ENCODE results near the gene PDCD7.
"Not testable (repeated sequence)": the region's sequence is repeated elsewhere in the genome, so short reads cannot be mapped to it uniquely, and the experiment has no call there.

Gene PDCD7, protein sequence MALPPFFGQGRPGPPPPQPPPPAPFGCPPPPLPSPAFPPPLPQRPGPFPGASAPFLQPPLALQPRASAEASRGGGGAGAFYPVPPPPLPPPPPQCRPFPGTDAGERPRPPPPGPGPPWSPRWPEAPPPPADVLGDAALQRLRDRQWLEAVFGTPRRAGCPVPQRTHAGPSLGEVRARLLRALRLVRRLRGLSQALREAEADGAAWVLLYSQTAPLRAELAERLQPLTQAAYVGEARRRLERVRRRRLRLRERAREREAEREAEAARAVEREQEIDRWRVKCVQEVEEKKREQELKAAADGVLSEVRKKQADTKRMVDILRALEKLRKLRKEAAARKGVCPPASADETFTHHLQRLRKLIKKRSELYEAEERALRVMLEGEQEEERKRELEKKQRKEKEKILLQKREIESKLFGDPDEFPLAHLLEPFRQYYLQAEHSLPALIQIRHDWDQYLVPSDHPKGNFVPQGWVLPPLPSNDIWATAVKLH

DNA sequence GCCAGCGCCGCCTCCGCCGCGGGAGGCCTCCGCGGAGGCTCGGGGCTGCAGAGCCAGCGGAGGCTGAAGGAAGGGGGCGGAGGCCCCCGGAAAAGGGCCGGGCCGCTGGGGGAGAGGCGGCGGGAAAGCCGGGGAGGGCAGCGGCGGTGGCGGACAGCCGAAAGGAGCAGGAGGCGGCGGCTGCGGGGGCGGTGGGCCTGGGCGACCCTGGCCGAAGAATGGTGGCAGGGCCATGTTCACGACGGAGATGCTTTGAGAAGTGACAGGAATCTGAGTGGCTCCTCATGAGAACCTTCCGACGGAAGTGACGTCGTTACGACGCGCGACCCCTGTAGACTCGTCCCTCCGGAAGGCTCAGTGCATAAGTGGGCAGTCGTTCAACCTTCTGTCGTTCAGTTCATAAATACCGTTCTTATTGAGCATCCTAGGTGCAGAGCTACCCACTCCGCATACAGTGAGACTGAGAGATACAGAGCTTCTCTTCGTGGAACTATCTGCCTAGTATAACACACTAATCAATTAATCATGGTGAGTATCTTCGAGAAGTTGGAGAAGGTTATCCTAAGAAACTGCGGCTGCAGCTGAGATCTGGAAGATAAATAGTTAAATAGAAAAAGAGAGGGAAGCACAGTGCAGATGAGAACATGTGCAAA lies at the start of gene PDCD7:
TSS of gene PDCD7 (minus strand) at position 261 of the 653 bp plus-strand sequence. CDS start at position 234, 27 bp downstream.
- in situ Hi-C loops (cut with HindIII; ENCODE audit: low sequenced_read_pairs) = no loop called here

DNA sequence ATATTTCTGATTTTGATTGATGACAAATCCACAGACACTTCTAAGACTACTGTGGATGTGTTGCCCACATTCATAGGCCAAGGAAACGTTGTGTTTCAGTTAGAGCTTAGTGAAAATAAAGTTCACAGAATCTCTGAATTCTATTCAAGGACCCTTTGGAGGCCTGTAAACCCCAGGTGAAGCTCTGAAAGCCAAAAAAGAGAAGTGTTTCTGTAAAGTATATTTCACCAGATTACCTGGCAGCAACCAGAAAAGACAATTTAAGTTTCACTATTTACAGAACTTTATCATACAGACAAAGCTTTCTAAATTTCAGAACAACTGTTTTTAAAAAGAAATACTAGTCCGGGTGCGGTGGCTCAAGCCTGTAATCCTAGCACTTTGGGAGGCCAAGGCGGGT lies 48.9 kb upstream of the PDCD7 start:
- in situ Hi-C loops (cut with HindIII; ENCODE audit: low sequenced_read_pairs) = no loop called here

DNA sequence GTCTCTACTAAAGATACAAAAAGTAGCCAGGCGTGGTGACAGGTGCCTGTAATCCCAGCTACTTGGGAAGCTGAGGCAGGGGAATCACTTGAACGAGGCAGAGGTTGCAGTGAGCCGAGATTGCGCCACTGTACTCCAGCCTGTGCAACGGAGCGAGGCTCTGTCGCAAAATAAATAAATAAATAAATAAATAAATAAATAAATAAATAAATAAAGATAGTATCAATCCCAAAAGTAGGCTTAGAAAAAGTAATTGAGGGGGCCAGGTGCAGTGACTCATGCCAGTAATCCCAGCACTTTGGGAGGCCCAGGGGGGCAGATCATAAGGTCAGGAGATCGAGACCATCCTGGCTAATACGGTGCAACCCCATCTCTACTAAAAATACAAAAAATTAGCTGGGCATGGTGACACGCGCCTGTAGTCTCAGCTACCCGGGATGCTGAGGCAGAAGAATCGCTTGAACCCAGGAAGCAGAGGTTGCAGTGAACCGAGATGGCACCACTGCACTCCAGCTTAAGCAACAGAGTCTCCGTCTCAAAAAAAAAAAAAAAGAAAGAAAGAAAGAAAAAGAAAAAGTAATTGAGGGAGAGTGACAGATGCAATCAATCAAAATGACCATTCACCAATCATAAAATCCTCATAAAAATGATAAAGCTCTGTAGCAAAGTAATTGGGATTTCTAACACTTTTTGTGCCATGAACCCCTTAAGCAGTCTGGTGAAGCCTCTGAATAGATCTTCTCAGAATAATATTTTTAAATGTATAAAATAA lies 48.2 kb upstream of the PDCD7 start:
- in situ Hi-C loops (cut with HindIII; ENCODE audit: low sequenced_read_pairs) = not testable (repeated sequence)

DNA sequence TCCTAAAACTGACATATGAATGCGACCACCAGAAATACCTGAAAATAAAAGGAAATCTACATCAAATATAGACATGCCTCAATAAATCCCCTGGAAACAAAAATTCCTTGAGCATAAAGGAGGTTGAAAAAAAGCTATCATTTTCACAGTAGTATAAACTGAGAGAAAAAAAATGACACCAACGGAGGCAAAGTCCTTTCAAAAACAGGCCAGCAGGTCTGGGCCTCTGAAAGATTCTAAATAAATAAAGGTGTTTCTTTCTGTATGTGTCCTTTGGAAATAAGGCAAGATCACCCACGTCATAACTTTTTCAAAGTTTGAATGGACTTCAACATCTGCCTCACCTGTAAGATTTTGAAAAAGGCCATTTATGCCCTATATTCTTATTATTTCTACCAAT lies 46.6 kb upstream of the PDCD7 start:
- in situ Hi-C loops (cut with HindIII; ENCODE audit: low sequenced_read_pairs) = no loop called here

- in situ Hi-C loops (cut with HindIII; ENCODE audit: low sequenced_read_pairs) = no loop called here
Observed at GRCh38 chr15:65177901-65178300, 44.3 kb upstream of the PDCD7 start.

GRCh38 chr15:65176056-65176455 lies 42.4 kb upstream of the PDCD7 start:
- in situ Hi-C loops (cut with HindIII; ENCODE audit: low sequenced_read_pairs) = no loop called here

- in situ Hi-C loops (cut with HindIII; ENCODE audit: low sequenced_read_pairs) = no loop called here
Observed at GRCh38 chr15:65175511-65175910, 41.9 kb upstream of the PDCD7 start.

DNA sequence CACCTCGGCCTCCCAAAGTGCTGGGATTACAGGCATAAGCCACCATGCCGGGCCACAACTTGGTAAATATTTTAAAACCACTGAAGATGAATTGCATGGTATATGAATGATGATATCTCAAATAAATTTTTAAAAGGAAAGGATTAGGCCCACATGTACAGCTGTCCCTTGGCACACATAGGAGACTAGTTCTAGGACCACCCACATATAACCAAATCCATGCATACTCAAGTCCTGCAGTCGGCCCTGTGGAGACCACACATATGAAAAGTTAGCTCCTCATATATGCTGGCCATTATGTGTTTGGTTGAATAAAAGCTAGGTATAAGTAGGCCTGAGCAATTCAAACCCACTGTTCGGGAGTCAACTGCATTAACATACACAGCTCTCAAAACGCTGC lies 40.9 kb upstream of the PDCD7 start:
- in situ Hi-C loops (cut with HindIII; ENCODE audit: low sequenced_read_pairs) = no loop called here

GRCh38 chr15:65172531-65172930 lies 38.9 kb upstream of the PDCD7 start:
- in situ Hi-C loops (cut with HindIII; ENCODE audit: low sequenced_read_pairs) = no loop called here

- in situ Hi-C loops (cut with HindIII; ENCODE audit: low sequenced_read_pairs) = no loop called here
Observed at GRCh38 chr15:65171428-65171827, 37.8 kb upstream of the PDCD7 start.

DNA sequence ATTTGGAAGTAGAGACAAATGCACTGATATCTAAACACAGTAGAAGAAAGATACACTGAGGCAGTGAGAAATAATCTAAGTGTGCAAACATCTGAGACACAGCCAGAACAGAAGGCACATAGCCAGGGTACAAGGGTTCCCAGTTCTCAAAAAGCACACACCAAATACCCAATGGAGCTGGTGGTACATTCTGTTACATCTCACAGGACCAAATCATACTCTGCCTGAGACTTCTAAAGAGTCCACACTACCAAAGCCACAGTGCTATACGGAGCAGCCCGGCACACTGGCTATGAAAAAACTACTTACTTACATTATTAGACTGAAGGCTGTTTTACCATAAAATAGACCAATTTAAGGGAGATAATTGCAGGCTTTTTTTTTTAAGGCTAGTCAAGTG lies 32.3 kb upstream of the PDCD7 start:
- in situ Hi-C loops (cut with HindIII; ENCODE audit: low sequenced_read_pairs) = no loop called here

- in situ Hi-C loops (cut with HindIII; ENCODE audit: low sequenced_read_pairs) = no loop called here
Observed at GRCh38 chr15:65164139-65164538, 30.5 kb upstream of the PDCD7 start.

- in situ Hi-C loops (cut with HindIII; ENCODE audit: low sequenced_read_pairs) = no loop called here
Observed at GRCh38 chr15:65163041-65163440, 29.4 kb upstream of the PDCD7 start.

- in situ Hi-C loops (cut with HindIII; ENCODE audit: low sequenced_read_pairs) = no loop called here
Observed at GRCh38 chr15:65156692-65157091, 23.1 kb upstream of the PDCD7 start.

- in situ Hi-C loops (cut with HindIII; ENCODE audit: low sequenced_read_pairs) = no loop called here
Observed at GRCh38 chr15:65154720-65155119, 21.1 kb upstream of the PDCD7 start.

GRCh38 chr15:65147902-65148301 lies 14.3 kb upstream of the PDCD7 start:
- in situ Hi-C loops (cut with HindIII; ENCODE audit: low sequenced_read_pairs) = no loop called here

- in situ Hi-C loops (cut with HindIII; ENCODE audit: low sequenced_read_pairs) = no loop called here
Observed at GRCh38 chr15:65146438-65146837, 12.8 kb upstream of the PDCD7 start.

GRCh38 chr15:65138631-65139030 lies 5.0 kb upstream of the PDCD7 start:
- in situ Hi-C loops (cut with HindIII; ENCODE audit: low sequenced_read_pairs) = not testable (repeated sequence)

DNA sequence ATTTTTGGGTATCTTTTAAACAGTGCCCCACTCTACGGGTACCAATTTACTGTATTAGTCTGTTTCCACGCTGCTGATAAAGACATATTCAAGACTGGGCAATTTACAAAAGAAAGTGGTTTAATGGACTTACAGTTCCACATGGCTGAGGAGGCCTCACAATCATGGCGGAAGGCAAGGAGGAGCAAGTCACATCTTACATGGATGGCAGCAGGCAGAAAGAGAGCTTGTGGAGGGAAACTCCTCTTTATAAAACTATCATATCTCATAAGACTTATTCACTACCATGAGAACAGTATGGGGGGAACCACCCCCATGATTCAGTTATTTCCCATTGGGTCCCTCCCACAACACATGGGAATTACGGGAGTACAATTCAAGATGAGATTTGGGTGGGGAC lies 4.3 kb upstream of the PDCD7 start:
- in situ Hi-C loops (cut with HindIII; ENCODE audit: low sequenced_read_pairs) = not testable (repeated sequence)

- in situ Hi-C loops (cut with HindIII; ENCODE audit: low sequenced_read_pairs) = not testable (repeated sequence)
Observed at GRCh38 chr15:65137089-65137488, 3.5 kb upstream of the PDCD7 start.

DNA sequence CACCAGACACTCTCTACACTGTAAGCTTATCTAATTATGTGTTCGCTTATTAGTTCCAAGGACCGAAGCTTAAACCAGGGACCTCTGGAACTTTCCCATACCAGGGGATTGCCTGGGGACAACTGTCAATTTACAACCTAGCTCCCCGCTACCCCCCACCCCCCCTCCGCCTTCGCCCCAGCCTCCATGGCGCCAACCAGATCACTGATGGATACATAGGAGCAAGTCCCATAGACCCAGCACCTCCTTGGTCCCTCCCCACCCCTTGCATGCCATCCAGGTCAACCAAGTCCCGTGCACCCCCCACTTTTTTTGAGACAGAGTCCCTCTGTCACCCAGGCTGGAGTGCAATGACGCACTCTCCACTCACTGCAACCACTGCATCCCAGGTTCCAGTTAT lies 930 bp upstream of the PDCD7 start:
- in situ Hi-C loops (cut with HindIII; ENCODE audit: low sequenced_read_pairs) = no loop called here

Measured in DLD1 (cell line).